ENCODE results near the gene CASP8.
"Not testable (repeated sequence)": the region's sequence is repeated elsewhere in the genome, so short reads cannot be mapped to it uniquely, and the experiment has no call there.

The CASP8 gene

GRCh38 chr2:201270293-201271001 is 10.1 kb downstream of the CASP8 start:
- DNase-seq (ENCODE audit: low read depth) = no peak

- DNase-seq (ENCODE audit: low read depth) = no peak
These were observed 11.6 kb downstream of the CASP8 start for GRCh38 chr2:201271917-201272316.

GRCh38 chr2:201273330-201273983 is 13.1 kb downstream of the CASP8 start:
- no peak for DNase-seq (ENCODE audit: low read depth)

- no peak for DNase-seq (ENCODE audit: low read depth)
These were observed 14.7 kb downstream of the CASP8 start for GRCh38 chr2:201275069-201275468.

DNA sequence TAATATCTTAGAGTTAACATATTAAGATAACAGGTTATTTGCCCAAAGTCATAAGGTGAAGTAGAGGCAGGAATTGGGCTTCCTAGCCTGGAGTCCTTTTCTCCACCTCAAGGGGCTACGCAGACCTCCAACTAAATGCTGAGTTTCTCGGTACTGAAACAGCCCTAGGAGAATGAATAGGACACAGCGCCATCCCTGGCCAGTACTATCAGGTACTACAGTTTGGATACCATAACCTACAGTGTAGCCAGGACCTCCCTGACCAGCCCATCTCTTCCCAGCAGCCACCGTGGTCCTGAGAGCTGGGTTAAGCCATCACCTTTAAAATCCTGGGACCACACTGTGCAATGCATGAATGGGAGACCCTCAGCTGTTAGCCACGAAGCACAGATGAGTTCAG is 15.7 kb downstream of the CASP8 start:
- no peak for DNase-seq (ENCODE audit: low read depth)

DNA sequence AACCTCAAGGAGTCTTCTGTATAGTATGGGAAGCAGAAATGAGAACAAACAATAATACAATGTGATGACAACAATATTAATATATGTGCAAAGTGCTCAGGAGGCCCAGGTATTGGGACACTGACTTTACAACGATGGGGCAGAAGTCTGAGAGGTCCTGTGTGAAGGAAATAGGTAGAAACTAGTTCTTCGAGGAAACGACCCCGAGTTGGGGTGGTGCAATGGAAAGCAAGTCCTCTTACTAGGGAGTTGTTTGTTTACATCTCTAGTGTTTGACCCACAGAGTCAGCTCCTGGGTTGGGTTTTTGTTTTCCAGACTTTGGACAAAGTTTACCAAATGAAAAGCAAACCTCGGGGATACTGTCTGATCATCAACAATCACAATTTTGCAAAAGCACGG is 16.2 kb downstream of the CASP8 start:
- DNase-seq (ENCODE audit: low read depth) = no peak

GRCh38 chr2:201279079-201279478 is 18.7 kb downstream of the CASP8 start:
- no peak for DNase-seq (ENCODE audit: low read depth)

GRCh38 chr2:201280191-201281040 is 20.1 kb downstream of the CASP8 start:
- no peak for DNase-seq (ENCODE audit: low read depth)

DNA sequence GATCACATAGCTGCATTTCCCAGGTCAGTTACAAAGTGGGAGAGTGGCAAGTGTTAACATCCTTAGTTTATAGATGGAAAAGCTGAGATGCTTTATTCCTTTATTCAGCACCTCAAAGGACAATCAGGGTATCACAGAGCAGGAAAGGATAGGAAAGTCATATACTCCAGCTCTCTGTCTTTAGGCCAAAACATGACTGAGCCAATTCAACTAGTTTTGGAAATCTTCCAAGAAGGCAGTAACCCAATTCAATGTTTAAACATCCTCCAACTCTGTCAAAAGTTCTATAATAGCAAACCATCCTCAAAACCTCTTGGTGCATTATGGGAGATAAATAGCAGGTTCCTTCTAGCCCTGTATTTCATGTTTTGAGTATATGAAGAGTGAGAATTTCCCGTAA is 25.2 kb downstream of the CASP8 start:
- no peak for DNase-seq (ENCODE audit: low read depth)

DNA sequence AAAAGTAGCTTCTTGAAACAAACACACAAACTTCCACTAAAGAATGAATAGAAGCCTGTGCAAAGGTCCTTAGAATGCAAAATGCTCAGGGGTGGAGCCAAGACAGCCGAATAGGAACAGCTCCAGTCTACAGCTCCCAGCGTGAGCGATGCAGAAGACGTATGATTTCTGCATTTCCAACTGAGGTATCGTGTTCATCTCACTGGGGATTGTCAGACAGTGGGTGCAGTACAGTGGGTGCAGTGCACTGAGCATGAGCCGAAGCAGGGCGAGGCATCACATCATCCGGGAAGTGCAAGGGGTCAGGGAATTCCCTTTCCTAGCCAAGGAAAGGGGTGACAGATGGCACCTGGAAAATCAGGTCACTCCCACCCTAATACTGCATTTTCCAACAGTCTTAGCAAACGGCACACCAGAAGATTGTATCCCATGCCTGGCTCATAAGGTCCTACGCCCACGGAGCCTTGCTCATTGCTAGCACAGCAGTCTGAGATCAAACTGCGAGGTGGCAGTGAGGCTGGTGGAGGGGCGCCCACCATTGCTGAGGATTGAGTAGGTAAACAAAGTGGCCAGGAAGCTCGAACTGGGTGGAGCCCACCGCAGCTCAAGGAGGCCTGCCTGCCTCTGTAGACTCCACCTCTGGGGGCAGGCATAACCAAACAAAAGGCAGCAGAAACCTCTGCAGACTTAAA is 30.3 kb downstream of the CASP8 start:
- not testable (repeated sequence) for DNase-seq (ENCODE audit: low read depth)

- no peak for DNase-seq (ENCODE audit: low read depth)
These were observed 38.2 kb downstream of the CASP8 start for GRCh38 chr2:201298462-201299052.

- DNase-seq (ENCODE audit: low read depth) = not testable (repeated sequence)
These were observed 39.6 kb downstream of the CASP8 start for GRCh38 chr2:201299929-201300328.

DNA sequence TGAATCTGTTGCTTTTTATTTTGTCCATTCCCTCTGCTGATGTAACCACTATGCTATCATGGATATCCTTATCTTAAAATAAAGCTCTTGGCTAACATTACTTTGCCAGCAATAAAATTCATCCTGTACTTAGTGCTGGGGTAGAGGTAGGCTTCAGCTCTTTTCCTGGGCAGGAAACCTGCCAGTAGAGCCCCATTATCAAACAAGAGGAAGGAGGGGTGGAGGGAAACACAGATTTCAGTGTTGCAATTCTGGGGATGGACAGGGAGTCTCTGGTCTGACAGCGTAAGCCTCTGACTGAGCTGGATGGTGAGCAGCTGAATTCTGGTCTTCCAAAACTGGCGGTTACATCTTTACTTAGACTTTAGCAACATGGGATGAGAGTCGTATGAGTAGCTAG is 47.5 kb downstream of the CASP8 start:
- DNase-seq (ENCODE audit: low read depth) = no peak

GRCh38 chr2:201308914-201309313 is 48.6 kb downstream of the CASP8 start:
- no peak for DNase-seq (ENCODE audit: low read depth)

- DNase-seq (ENCODE audit: low read depth) = no peak
These were observed 53.0 kb downstream of the CASP8 start for GRCh38 chr2:201313362-201313761.

DNA sequence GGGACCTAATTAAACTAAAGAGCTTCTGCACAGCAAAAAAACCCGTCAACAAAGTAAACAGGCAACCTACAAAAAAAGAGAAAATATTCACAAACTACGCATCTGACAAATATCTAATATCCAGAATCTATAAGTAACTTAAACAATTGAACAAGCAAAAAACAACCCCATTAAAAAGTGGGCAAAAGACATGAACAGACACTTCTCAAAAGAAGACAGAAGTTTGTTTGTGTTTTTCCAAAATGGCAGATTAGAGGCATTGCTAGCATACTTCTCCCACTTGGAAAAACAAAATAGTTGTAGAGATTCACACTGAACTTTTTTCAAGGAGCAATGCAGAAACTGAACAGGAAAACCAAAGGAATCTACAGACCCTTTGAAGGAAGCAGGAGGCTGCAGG is 59.2 kb downstream of the CASP8 start:
- no peak for DNase-seq (ENCODE audit: low read depth)

- no peak for DNase-seq (ENCODE audit: low read depth)
These were observed 59.9 kb downstream of the CASP8 start for GRCh38 chr2:201320257-201320656.

- no peak for DNase-seq (ENCODE audit: low read depth)
These were observed 60.4 kb downstream of the CASP8 start for GRCh38 chr2:201320701-201321100.

- DNase-seq (ENCODE audit: low read depth) = no peak
These were observed 62.4 kb downstream of the CASP8 start for GRCh38 chr2:201322772-201323171.

DNA sequence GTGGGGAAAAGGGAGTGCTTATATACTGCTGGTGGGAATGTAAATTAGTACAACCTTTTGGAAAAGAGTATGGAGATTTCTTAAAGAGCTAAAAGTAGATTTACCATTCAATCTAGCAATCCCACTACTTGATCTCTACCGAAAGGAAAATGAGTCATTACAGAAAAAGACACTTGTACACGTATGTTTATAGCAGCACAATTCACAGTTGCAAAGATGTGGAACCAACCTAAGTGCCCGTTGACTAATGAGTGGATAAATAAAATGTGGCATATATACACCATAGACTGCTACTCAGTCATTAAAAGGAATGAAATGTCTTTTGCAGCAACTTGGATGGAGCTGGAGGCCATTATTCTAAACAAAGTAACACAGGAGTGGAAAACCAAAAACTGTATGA is 67.3 kb downstream of the CASP8 start:
- no peak for DNase-seq (ENCODE audit: low read depth)

GRCh38 chr2:201329409-201329808 is 69.1 kb downstream of the CASP8 start:
- no peak for DNase-seq (ENCODE audit: low read depth)
